ENCODE results near the gene NFE2.

The NFE2 gene

DNA sequence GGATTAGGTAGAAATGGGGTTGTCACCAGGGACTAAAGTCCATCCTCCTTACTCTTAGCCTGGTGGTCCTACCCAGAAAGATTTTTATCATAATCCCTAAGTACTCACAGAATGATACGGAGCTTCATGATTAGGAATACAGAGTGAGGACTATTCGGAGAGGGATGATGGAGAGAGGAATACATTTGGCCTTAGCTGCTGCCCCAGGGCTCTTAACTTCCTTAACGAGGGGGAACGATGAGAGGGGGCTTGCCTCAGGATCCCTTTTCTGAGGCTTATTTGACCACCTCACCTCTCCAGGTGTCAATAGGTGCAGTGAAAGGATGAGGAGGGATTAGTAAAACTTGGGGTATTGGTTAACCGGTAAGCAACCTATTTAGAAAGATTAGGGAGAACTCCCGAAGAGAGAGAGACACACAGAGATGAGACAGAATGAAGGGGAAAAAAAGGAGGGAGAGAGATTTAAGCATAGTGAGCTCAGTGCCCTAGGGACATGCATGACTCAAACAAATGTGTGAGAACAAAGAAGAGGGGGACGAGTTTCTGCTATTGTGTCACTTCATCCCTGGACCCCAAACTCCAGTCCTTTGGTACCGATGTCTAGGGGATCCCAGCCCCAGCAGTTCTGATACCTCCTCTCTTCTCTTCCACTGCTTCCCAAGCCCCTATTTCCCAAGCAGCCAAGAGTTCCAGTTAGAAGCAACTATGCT is 1.1 kb downstream of the NFE2 start:
- Histone ChIP-seq H3K4me3 (ENCODE audit: insufficient read depth in 1 of 2, low read depth in 1 of 2, low read length in 2 of 2) (peak overlapping the region in 1 of 2 experiments; percentile 63), H2BK12ac (ENCODE audit: low read length in 2 of 2) (no peak overlapping the region), H3K9me3 (ENCODE audit: control insufficient read depth, low read length) (no peaks in the 10 kb centered on the region), H2BK15ac (ENCODE audit: low read depth, poor library complexity, severe bottlenecking) (no peak overlapping the region), H2AFZ (ENCODE audit: low read depth, low read length) (no peak overlapping the region), H3K79me1 (replicated peaks; ENCODE audit: low read length, poor library complexity, severe bottlenecking) (no peaks in the 10 kb centered on the region), H3K27me3 (ENCODE audit: control insufficient read depth in 1 of 2, insufficient read depth in 1 of 2, low read length in 2 of 2) (peaks cover 18 to 41% of the 10 kb centered on the region in 2 experiments), H3K18ac (ENCODE audit: low read depth in 1 of 2, low read length in 2 of 2) (no peak overlapping the region), H2BK120ac (ENCODE audit: low read depth, low read length) (no peak overlapping the region), H3K36me3 (ENCODE audit: control insufficient read depth in 1 of 2, insufficient read depth in 2 of 2, low read depth in 1 of 2, low read length in 2 of 2) (no peaks in the 10 kb centered on the region), H3K4ac (ENCODE audit: low read depth in 1 of 2, low read length in 2 of 2) (no peak overlapping the region), H2AK5ac (ENCODE audit: low read length, severe bottlenecking) (no peak overlapping the region), H4K91ac (ENCODE audit: low read length) (no peak overlapping the region), H3K9ac (ENCODE audit: low read length) (peak overlapping the region; percentile 40), H3K4me2 (ENCODE audit: low read length, poor library complexity, severe bottlenecking) (no peak overlapping the region), H4K8ac (ENCODE audit: low read length) (no peak overlapping the region), H2BK5ac (ENCODE audit: low read depth, low read length, poor library complexity, severe bottlenecking) (no peak overlapping the region), H3K23ac (ENCODE audit: low read length in 2 of 2) (no peak overlapping the region), H3K27ac (ENCODE audit: low read length, poor library complexity, severe bottlenecking) (no peak overlapping the region), H3K14ac (ENCODE audit: low read length in 2 of 2) (no peak overlapping the region), H3K4me1 (ENCODE audit: control insufficient read depth, insufficient read depth, low read depth, low read length) (peaks cover 14% of the 10 kb centered on the region)
- 83% methylated on average over 8 of the region's 8 CpGs for WGBS
- DNase-seq, result no peak

DNA sequence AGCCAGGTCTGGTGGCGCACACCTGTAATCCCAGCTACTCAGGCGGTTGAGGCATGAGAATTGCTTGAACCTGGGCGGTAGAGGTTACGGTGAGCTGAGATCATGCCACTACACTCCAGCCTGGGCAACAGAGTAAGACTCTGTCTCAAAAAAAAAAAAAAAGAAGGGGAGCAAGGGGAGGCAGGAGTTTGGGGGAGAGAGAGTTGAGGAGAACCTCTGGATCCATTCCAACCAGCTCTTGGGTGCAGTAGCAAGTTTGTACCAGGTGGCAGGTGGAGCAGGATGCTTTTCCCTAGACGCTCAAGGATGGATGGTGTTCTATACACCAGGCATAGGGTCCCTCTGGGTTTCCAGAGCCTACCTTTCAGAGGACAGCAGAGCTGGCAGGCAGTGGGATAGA is 1.9 kb downstream of the NFE2 start:
- no peak for DNase-seq
- over 99% methylated on average over 5 of the region's 5 CpGs for WGBS
- Histone ChIP-seq H2BK15ac (ENCODE audit: low read depth, poor library complexity, severe bottlenecking) (no peak overlapping the region), H2BK120ac (ENCODE audit: low read depth, low read length) (no peak overlapping the region), H2AFZ (ENCODE audit: low read depth, low read length) (no peak overlapping the region), H3K9me3 (ENCODE audit: control insufficient read depth, low read length) (no peaks in the 10 kb centered on the region), H3K23ac (ENCODE audit: low read length in 2 of 2) (no peak overlapping the region), H3K4me3 (ENCODE audit: insufficient read depth in 1 of 2, low read depth in 1 of 2, low read length in 2 of 2) (no peak overlapping the region), H3K18ac (ENCODE audit: low read depth in 1 of 2, low read length in 2 of 2) (no peak overlapping the region), H3K36me3 (ENCODE audit: control insufficient read depth in 1 of 2, insufficient read depth in 2 of 2, low read depth in 1 of 2, low read length in 2 of 2) (no peaks in the 10 kb centered on the region), H3K4ac (ENCODE audit: low read depth in 1 of 2, low read length in 2 of 2) (no peak overlapping the region), H4K91ac (ENCODE audit: low read length) (no peak overlapping the region), H2BK12ac (ENCODE audit: low read length in 2 of 2) (no peak overlapping the region), H3K9ac (ENCODE audit: low read length) (no peak overlapping the region), H3K79me1 (replicated peaks; ENCODE audit: low read length, poor library complexity, severe bottlenecking) (no peaks in the 10 kb centered on the region), H2AK5ac (ENCODE audit: low read length, severe bottlenecking) (no peak overlapping the region), H3K14ac (ENCODE audit: low read length in 2 of 2) (no peak overlapping the region), H4K8ac (ENCODE audit: low read length) (no peak overlapping the region), H3K27me3 (ENCODE audit: control insufficient read depth in 1 of 2, insufficient read depth in 1 of 2, low read length in 2 of 2) (peaks cover 13 to 36% of the 10 kb centered on the region in 2 experiments), H2BK5ac (ENCODE audit: low read depth, low read length, poor library complexity, severe bottlenecking) (no peak overlapping the region), H3K4me2 (ENCODE audit: low read length, poor library complexity, severe bottlenecking) (no peak overlapping the region), H3K27ac (ENCODE audit: low read length, poor library complexity, severe bottlenecking) (no peak overlapping the region), H3K4me1 (ENCODE audit: control insufficient read depth, insufficient read depth, low read depth, low read length) (peaks cover 9% of the 10 kb centered on the region)

DNA sequence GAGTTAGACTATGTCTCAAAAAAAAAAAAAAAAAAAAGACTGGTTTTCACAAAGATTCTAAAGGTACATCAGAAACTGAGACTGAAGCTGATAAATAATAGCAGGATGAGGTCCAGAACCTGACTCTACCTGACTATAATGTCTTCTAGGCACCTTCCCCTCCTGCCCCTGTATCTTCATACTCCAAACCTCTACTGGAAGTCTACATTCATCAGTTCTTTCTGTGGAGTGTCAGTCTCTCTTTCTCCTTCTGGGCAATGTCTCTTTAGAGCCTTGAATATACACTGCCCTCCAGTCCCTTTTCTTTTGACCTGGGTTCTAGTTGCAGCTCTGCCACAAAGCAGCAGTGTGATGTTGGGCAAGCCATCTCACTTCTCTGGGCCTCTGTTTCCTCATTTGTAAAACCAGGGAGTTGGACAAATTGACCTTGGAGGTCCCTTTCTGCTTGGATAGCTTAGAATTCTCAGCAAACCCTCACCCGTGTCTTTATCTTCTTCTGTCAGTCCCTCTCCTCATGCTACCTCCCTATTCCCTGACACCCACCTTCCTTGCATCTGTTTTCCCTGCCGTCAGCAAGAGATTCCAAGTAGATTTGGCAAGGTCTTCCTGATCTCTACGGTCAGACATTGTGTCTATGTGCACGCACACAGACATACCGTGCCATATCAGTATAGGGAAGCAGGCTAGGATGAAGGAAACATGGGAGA is 4.3 kb downstream of the NFE2 start:
- Histone ChIP-seq H3K18ac (ENCODE audit: low read depth in 1 of 2, low read length in 2 of 2) (no peak overlapping the region), H3K27ac (ENCODE audit: low read length, poor library complexity, severe bottlenecking) (no peak overlapping the region), H3K9me3 (ENCODE audit: control insufficient read depth, low read length) (no peaks in the 10 kb centered on the region), H2BK5ac (ENCODE audit: low read depth, low read length, poor library complexity, severe bottlenecking) (no peak overlapping the region), H3K9ac (ENCODE audit: low read length) (no peak overlapping the region), H2AFZ (ENCODE audit: low read depth, low read length) (no peak overlapping the region), H3K4me2 (ENCODE audit: low read length, poor library complexity, severe bottlenecking) (no peak overlapping the region), H3K14ac (ENCODE audit: low read length in 2 of 2) (no peak overlapping the region), H2BK12ac (ENCODE audit: low read length in 2 of 2) (no peak overlapping the region), H3K4ac (ENCODE audit: low read depth in 1 of 2, low read length in 2 of 2) (no peak overlapping the region), H2AK5ac (ENCODE audit: low read length, severe bottlenecking) (no peak overlapping the region), H3K79me1 (replicated peaks; ENCODE audit: low read length, poor library complexity, severe bottlenecking) (no peaks in the 10 kb centered on the region), H3K4me3 (ENCODE audit: insufficient read depth in 1 of 2, low read depth in 1 of 2, low read length in 2 of 2) (no peak overlapping the region), H3K23ac (ENCODE audit: low read length in 2 of 2) (no peak overlapping the region), H3K27me3 (ENCODE audit: control insufficient read depth in 1 of 2, insufficient read depth in 1 of 2, low read length in 2 of 2) (peaks cover 6 to 27% of the 10 kb centered on the region in 2 experiments), H2BK15ac (ENCODE audit: low read depth, poor library complexity, severe bottlenecking) (no peak overlapping the region), H4K8ac (ENCODE audit: low read length) (no peak overlapping the region), H3K4me1 (ENCODE audit: control insufficient read depth, insufficient read depth, low read depth, low read length) (peaks cover 9% of the 10 kb centered on the region), H3K36me3 (ENCODE audit: control insufficient read depth in 1 of 2, insufficient read depth in 2 of 2, low read depth in 1 of 2, low read length in 2 of 2) (no peaks in the 10 kb centered on the region), H2BK120ac (ENCODE audit: low read depth, low read length) (no peak overlapping the region), H4K91ac (ENCODE audit: low read length) (no peak overlapping the region)
- DNase-seq, result no peak
- WGBS, result 90% methylated on average over 5 of the region's 5 CpGs

DNA sequence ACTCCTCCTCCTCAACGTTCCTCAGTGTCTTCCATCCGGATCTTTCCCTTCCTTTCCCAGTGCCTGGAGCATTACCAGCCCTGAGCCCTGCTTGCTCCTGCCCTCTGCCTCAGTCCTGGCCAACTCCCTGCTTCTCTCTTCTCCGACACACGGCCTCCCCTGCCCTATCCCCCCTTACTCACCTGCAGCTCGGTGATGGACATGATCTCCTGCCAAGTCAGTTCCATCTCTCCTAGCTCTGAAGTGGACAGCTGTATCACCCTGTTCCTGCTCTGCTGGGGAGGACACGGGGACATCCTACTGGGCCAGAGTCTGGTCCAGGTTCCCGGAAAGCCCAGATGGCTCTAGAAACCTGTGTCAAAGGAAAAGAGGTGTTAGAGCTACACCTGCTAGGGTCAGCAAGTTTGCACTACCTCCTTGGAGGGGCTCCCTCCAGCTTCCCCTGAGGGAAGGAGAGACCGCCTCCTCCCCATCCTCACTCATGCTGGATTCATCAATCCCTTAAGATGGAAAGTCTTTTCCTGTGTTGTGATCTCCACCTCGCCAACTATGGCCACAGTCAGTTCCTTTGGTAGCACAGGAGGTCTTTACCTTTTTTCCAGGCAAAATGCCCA is 5.8 kb downstream of the NFE2 start:
- no peak overlapping the region for H2BK15ac ChIP-seq (ENCODE audit: low read depth, poor library complexity, severe bottlenecking)
- H4K91ac ChIP-seq (ENCODE audit: low read length), result no peak overlapping the region
- H2BK12ac ChIP-seq (ENCODE audit: low read length in 2 of 2), result no peak overlapping the region
- H3K9ac ChIP-seq (ENCODE audit: low read length), result no peak overlapping the region
- H2BK120ac ChIP-seq (ENCODE audit: low read depth, low read length), result no peak overlapping the region
- H3K23ac ChIP-seq (ENCODE audit: low read length in 2 of 2), result no peak overlapping the region
- no peaks in the 10 kb centered on the region for H3K4me1 ChIP-seq (ENCODE audit: control insufficient read depth, insufficient read depth, low read depth, low read length)
- WGBS, result 93% methylated on average over 9 of the region's 9 CpGs
- H3K9me3 ChIP-seq (ENCODE audit: control insufficient read depth, low read length), result no peaks in the 10 kb centered on the region
- no peak overlapping the region for H3K4me2 ChIP-seq (ENCODE audit: low read length, poor library complexity, severe bottlenecking)
- no peak overlapping the region for H3K27ac ChIP-seq (ENCODE audit: low read length, poor library complexity, severe bottlenecking)
- H2AFZ ChIP-seq (ENCODE audit: low read depth, low read length), result no peak overlapping the region
- H2AK5ac ChIP-seq (ENCODE audit: low read length, severe bottlenecking), result no peak overlapping the region
- no peak overlapping the region for H3K4ac ChIP-seq (ENCODE audit: low read depth in 1 of 2, low read length in 2 of 2)
- no peaks in the 10 kb centered on the region for H3K79me1 ChIP-seq (replicated peaks; ENCODE audit: low read length, poor library complexity, severe bottlenecking)
- no peak overlapping the region for H3K4me3 ChIP-seq (ENCODE audit: insufficient read depth in 1 of 2, low read depth in 1 of 2, low read length in 2 of 2)
- peaks cover 0 to 15% of the 10 kb centered on the region in 2 experiments for H3K27me3 ChIP-seq (ENCODE audit: control insufficient read depth in 1 of 2, insufficient read depth in 1 of 2, low read length in 2 of 2)
- H3K18ac ChIP-seq (ENCODE audit: low read depth in 1 of 2, low read length in 2 of 2), result no peak overlapping the region
- no peak overlapping the region for H4K8ac ChIP-seq (ENCODE audit: low read length)
- H3K14ac ChIP-seq (ENCODE audit: low read length in 2 of 2), result no peak overlapping the region
- no peak for DNase-seq
- no peak overlapping the region for H2BK5ac ChIP-seq (ENCODE audit: low read depth, low read length, poor library complexity, severe bottlenecking)
- H3K36me3 ChIP-seq (ENCODE audit: control insufficient read depth in 1 of 2, insufficient read depth in 2 of 2, low read depth in 1 of 2, low read length in 2 of 2), result no peaks in the 10 kb centered on the region
